Activated CD4-positive, CD25-positive, alpha-beta regulatory T cell treated with anti-CD3 and anti-CD28 coated beads, Interleukin-2, amount 50 U/mL, for 16 hours (primary cell): ENCODE results near the gene EXOC3.

Experiments used
- DNase-seq: peaks from one replicate; pipeline ENCODE4 v3.0.0-alpha.2; 2020; ENCODE audit warnings: low read depth, low spot score

The EXOC3 gene

DNA sequence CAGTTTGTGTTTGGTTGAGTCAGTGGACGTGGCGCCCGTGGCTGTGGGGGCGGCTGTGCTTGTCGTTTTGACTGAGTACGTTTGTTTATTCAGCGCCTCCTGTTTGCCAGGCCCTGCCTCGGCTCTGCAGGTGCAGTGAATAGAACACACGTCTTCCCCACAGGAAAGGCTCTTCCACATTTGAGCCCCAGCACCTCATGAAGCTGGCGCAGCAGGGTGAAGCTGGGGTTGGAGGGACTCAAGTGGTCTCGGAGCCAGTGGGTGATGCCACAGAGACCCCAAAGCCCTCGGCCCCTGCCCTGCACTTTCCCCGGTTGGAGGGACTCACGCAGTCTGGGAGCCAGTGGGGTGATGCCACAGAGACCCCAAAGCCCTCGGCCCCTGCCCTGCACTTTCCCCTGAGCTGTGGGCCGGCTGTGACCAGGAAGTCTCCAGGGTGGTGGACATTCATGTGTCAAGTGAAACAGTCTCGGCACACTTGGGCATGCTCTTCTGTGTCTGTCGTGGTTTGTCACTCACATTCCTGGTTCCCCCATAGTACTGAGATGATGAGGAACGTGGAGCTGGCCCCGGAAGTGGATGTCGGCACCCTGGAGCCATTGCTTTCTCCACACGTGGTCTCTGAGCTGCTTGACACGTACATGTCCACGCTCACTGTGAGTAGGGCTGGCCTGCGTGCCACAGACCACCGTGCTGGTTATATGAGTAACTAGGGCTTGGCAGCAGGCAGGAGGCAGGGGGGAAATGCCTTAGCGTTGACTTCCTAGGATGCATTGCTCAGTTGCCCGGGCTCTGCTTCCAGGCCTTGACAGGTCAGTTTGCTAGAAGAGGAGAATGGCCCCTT lies 13.6 kb downstream of the EXOC3 start:
- no peak for DNase-seq

DNA sequence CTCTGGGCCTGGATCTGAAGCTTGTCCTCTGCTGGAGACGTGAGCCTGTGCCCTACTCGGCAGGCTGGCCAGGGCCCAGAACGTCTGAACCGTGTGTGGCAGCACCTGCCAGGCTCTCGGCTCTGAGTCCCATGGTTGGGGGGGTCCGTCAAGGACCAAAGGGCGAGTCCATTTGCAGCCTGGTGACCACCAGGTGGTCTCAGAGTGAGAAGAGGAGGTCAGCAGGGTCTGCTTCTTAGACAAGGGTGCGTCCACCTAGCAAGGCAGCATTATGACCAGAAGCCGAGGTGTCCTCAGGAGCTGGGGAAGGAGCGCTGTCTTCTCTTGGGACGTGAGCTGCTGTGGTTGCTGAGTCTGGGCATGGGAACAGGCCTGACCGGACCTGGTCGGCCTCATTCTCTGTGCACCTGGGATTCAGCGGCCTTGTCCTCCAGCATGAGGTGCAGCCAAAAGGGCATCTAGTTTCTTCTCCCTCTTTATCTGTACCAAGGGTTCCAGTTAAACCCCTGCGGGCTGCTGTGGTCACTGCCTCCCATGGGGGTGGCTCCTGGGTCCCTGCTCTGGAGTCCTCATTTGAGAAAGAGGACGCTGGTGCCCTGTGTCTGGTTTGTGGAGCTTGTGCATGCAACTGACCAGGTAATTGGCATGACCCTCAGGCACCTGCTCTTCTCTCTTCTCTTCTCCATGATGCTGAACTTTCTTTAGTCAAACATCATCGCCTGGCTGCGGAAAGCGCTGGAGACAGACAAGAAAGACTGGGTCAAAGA lies 14.4 kb downstream of the EXOC3 start:
- DNase-seq: no peak

DNA sequence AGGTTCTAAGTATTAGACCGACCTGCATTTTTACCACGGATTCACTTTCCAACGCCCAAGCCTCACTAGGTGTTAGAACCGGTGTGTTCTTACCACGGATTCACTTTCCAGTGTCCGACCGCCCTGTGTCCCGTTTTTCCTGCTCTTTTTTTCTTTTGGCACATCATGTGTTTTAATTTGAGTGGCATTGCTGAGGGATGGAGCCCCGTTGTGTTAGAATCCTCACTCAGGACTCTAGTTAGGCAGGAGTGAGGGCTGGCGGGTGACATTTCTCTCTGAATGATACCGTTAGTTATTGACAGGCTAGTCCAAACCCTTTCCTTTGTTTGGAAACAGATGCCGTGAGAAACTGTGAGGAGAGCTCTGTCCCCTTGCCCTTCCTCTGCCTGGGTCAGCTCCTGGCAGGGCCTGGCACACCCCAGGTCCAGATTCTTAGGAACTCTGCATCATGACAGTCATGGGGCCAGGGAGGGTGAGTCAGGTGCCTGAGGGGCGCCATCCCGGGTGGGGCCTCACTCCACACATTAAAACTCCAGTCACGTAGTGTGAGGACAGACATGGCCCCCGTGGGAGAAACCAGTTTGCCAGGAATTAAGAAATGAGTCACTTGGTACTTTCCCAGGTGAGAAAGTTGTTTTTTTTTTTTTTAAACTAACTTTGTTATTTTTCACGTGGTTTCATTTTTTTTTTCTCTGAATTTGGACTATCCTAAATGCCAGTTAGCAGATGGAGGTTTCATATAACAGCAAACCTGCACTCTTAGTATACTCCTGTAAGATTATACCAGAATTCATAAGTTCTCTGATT lies 15.8 kb downstream of the EXOC3 start:
- no peak for DNase-seq

DNA sequence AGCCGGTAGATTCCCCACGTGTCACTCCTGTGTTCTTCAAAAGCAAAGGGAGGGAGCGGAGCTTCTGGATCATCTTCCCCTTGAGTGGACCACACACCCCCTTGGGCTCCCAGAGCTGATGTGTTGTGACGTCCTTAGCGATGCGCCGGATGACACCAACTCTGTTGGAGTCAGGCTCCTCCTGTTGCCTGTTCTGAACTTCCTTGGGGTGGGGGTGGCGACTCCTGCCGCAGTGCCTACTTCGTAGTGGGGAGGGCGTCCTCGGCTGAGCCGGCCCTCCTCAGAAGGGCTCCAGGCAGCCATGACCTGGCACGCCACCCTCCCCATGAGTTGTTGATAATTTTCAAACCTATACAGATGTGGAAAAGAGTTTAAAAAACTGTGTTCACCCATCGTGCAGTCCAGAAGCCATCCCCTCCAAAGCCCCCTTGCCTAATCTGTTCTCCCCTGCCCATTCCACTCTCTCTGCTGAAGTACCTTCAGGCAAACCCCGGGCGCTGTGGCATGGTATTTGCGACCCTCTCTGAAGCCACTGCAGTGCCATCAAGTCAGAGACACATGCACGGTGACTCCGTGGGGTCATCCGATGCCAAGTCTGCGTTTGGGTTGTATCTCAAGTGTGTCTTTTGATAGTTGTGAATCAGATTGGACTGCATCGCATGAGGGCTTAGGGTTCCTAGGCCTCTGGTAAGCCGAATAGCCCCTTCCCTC lies 16.7 kb downstream of the EXOC3 start:
- DNase-seq: no peak

DNA sequence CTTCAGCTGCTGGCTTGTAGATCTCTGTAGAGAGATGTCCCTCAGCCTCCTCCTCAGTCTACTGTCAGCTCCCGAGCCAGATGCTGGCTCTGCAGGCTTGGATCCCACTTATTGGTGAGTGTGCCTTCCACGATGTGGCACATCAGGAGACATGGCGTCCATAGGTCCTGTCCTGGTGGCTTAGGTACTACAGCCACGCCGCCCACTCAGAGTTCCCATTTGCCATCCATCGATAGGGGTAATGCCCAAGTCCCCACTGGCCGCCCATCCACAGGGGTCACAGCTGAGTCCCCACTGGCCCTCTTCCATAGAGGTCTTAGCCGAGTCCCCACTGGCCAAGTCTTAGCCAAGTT lies 17.3 kb downstream of the EXOC3 start:
- no peak for DNase-seq

DNA sequence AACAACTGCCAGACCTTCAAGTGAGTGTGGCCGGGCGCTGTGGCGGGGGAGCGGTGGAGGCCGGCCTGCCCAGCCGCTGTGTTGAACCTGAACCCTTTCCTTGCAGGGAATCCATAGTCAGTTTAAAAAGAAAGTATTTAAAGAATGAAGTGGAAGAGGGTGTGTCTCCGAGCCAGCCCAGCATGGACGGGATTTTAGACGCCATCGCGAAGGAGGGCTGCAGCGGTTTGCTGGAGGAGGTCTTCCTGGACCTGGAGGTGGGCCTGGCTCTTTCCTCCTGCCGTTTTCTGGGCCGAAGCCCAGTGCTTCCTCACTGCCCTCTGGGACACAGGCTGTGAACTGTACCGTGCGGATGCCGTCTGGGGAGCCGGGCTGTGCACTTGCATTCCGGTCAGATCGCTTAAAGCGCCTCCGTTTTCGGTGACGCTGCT lies 19.1 kb downstream of the EXOC3 start:
- no peak for DNase-seq

DNA sequence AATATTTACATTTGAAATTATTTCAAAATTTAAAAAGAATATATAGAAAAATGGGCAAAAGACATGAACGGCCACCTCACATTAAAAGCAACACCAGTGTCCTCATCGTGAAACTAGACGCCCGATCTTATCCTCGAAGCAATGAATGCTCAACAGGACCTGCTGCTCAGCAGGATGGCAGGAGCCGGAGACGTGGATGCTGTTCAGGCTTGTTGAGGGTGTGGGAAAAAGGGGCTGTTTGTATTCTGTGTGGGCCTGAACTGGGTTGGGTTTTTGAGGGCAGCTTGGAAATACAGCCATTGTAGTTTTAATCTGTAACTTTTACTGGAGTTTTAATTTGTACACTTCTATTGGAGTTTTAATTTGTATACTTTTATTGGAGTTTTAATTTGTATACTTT lies 20.3 kb downstream of the EXOC3 start:
- no peak for DNase-seq

DNA sequence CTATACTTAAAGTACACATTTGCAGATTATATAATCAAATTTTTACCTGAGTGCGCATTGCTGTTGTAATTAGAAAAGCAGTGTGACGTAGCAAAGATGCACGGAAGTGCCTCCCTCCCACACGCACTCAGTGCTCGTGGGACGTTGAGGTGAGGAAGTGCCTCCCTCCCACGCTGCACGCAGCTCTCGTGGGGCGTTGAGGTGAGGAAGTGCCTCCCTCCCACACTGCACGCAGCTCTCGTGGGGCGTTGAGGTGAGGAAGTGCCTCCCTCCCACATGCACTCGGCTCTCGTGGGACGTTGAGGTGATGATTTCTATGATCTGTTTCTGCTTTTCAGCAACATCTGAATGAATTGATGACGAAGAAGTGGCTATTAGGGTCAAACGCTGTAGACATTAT lies 21.0 kb downstream of the EXOC3 start:
- DNase-seq: peak; percentile 76

DNA sequence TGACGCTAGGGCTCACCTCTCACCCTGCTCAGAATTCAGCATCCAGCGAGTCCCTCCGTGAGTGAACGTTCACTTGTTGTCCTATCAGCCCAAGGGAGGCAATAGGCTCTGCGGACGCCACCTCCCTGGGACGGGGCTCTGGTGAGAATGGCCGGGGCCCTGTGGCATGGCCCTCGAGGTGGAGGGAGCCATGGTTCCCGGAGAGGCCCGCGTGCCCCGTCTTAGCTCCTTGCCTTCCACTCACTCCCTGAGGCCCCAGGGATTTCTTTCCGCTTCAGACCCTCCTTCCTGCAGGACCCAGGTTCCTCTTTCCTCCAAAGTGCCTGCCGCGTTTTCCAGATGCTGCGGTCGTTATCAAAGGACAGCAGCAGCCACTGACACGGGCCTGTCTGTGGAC lies 21.5 kb downstream of the EXOC3 start:
- DNase-seq: no peak

DNA sequence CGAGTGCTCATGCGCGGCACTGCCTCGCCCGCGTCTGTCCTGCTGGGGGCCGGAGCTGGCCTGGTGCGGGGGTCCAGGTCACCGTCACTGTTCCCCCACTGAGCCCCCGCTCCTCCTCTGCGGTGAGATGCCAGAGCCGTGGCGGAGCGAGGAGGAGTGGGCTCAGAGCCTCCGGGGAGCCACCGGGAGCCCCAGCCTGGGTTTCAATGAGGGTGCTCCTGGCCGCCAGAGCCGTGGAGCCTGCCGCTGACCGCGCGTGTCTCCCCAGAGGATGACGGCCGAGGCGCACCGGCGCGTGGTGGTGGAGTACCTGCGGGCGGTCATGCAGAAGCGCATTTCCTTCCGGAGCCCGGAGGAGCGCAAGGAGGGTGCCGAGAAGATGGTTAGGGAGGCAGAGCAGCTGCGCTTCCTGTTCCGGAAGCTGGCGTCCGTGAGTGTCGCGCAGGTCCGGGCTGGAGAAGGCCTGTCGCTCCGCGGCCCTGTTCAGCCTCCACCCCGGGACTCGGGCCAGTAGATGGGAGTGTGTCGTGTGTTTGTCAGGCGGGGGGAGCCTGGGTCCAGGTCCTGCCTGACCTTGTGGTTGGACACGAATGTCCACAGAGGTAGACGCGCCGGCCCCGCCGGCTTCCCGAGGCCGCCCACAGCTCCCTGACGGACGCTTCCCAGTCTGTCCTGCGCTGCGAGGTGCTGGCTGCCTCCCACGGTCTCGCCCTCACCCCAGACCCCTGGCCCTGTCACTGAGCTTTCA lies 22.0 kb downstream of the EXOC3 start:
- DNase-seq: no peak

DNA sequence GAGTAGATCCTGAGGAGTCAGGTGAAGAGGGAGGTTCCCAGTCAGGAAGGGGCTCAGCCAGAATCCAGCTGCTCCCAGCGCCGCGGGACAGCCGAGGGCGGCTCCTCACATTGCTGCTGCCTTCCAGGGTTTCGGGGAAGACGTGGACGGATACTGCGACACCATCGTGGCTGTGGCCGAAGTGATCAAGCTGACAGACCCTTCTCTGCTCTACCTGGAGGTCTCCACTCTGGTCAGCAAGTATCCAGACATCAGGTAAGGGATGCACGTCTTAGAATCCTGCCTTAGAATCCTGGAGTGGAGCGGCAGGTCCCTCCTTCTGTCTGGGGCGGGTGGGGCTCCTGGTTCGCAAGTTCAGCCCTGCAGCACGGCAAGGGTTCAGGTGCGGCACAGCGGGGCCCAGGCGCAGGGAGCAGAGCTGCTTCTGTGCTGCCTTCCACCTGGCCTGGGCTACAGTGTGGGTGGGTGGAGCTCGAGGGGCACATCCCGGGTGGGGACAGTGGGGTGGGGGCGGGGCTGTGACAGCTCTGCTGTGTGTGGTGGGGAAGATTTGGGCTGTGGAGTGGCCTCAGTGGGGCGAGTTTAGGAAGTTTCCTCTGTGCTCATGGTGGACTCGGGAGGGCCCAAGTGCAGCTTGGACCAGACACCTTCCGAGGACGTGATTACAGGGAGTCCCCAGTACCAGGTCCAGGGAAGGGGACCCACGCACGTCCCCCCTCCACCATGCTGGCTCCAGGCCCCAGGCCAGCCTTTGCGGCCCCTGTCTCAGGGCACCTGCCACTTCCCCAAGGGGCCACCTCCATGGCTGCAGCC lies 22.8 kb downstream of the EXOC3 start:
- no peak for DNase-seq

DNA sequence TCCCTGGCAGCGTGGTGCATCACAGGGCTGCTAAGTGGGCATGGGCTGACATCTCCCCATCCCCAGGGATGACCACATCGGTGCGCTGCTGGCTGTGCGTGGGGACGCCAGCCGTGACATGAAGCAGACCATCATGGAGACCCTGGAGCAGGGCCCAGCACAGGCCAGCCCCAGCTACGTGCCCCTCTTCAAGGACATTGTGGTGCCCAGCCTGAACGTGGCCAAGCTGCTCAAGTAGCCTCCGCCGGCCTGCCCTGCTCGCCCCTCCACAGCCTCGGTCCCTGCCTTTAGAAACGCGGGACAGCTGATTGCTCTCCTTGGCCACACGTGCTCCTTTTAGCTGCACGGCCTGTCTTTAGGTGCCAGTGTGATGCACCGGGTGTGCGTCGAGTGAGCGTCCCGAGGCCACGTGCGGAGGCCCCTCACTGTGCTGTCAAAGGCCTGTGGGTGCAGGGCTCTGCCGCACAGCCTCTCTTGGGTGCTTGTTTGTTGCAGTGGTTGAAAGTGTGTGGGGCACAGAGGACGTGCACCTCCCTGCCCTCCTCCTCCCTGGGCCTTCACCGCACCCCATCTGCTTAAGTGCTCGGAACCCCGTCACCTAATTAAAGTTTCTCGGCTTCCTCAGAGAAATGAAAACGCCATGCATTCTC lies 23.8 kb downstream of the EXOC3 start:
- no peak for DNase-seq

DNA sequence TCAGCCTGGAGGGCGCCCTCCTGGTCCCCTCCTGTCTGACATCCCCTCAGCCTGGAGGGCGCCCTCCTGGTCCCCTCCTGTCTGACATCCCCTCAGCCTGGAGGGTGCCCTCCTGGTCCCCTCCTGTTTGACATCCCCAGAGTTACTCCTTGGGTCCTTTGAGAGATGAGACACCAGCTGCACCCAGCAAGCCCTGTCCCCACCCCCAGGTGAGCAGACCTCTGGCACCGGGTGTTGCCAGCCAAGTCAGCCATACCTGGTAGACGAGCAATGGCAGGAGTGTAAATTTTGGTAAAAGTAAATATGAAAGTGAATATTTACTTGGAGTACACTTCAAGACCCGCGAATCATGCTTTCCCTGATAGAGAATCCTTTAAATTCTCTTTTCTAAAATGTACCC lies 25.4 kb downstream of the EXOC3 start:
- no peak for DNase-seq

DNA sequence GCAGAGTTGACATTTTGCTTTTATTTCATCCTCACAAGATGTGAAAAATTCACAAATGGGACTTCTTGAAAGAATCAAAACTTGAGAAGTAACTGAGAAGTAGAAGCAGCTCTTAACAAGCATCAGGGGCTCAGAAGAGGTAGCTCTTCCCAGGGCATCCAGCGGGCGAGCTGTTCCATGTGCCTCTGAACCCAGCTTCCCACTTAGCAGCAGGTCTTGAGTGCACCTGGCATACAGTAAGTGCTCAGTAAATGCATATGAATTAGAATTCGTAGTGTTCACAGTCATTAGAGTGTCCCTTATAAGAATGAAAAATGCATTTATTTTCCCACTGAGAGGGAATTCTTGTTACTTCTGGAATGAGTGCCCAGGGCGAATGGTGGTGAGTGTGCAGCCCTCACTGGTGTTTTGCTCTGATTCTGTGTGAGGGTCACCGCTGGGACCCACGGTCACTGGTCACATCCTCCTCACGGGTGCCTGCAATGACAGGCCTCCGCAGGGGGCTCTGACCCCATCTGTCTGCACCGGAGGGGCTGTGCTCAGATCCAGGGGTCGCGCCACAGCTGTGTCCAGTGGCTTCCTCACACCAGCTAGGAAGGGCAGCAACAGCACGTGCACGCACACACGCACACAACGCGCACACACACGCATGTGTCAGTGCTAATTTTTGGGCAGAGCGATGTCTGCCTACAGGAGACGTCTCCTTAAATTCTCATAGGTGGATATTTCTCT lies 26.9 kb downstream of the EXOC3 start:
- no peak for DNase-seq

DNA sequence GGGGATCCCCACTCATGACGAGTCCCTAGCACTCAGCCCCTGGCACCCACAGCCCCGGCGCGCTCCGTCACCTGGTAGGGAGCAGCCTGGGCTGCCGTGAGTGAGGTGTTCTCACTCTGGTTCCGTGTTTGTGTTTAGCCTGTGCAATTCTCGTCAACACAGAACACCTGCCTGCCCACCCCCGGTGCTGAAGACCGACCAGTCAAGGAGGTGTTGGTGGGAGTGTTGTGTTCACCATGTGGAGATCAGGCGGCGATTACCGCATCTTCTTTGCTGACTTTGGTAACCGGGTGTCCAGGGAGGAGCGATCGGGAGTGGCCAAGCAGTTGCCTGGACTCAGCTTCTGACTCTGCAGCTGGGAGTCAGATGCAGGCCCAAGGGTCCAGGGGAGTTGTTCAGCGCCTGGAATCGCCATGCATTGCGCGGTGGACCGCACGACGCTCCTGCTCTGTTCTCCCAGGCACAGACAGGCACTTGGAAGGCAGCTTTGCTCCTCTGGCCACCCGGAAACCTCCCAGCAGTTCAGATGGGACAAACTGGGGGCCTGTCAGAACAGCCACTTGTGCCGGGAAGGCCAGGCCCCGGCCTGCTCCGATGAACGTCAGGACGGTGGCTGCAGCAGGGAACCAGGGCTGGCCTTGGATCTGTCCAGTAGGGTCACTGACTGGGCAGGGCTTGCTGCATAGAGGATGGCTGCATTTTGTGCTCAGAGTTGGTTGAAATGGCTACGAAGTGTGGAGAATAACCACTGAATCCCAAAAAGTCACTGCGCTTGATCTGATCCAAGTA lies 28.2 kb downstream of the EXOC3 start:
- no peak for DNase-seq

DNA sequence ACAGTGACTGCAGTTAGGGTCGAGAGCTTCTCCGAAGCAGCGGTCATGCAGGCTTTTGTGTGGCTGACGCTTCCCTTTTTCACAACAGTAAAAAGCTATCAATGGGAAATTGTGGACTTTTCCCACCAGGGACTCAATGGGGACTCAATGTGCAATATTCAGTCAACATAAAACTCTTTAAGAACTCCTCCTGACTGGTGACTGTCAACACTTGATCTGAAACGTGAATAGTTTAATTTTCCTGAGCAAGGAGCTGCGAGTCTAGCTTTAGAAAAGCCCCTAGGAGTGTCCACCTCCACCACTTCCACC lies 28.7 kb downstream of the EXOC3 start:
- DNase-seq: no peak

DNA sequence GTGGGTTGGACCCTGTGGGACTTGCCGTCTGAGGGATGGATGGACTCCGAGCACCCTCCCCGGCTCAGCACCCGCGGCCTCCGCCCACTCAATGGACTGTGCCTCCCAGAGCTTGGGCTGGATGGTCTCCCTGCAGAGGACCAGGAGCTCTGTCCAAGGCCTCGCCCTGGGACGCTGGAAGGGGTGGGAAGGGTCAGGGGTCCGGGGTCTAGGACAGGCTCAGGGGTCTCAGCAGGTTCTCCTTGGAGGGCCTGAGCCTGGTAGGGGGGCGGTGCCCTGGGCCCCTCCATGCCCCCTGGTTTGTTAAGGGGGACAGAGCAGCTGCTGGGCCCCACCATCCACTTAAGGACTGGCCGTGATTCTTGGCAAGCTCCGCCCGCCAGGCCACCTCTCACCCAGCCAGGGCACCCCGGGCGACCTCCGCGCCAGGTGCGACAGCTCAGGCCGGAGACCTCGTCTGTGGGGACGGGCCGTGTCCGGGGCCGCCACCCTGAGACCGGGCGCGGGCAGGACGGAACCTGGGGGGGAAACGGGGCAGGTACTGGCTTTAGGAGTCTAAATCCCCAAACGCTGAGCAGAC lies 29.2 kb downstream of the EXOC3 start:
- no peak for DNase-seq
